GM19351 (cell line): ENCODE data around the gene KRTAP19-3.
"Not testable (repeated sequence)": the region's sequence is repeated elsewhere in the genome, so short reads cannot be mapped to it uniquely, and the experiment has no call there.

ENCODE experiments used
- ATAC-seq: cut with Tn5 transposase; IDR thresholded peaks from one replicate; pipeline ENCODE4 v1.9.1; 2021; ENCODE audit warnings: mild to moderate bottlenecking, moderate library complexity; ENCODE audit not compliant: unreplicated experiment

KRTAP19-3 gene

DNA sequence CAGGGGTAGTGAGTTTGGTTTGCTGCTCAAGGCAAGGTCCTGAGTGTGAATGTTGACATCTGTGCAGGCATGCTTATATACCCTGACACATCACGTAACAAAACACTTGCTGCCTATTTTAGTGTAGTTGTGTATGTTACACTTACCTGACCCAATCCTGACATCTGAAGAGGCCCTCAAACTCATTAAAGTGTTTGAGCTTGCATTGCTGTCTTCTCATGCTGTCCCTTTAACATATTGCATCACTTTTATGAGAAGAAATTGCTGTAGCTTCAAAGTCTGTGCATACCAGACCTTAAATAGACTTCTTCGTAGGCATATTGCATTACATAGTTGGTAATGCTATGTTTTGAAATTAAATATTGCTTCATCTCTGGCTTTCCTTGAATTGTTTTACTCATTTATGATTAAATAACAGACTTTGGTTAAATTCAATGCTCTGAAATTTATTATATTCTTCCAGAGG, at the start of gene KRTAP19-3:
Gene KRTAP19-3, minus strand, starts transcription at position 51 of the 466 bp plus-strand sequence. CDS start 56 bp downstream, outside the sequence.
- no peak for ATAC-seq

GRCh38 chr21:30518876-30519275, 27.1 kb upstream of the KRTAP19-3 start:
- no peak for ATAC-seq

GRCh38 chr21:30515681-30516080, 23.9 kb upstream of the KRTAP19-3 start:
- ATAC-seq = no peak

DNA sequence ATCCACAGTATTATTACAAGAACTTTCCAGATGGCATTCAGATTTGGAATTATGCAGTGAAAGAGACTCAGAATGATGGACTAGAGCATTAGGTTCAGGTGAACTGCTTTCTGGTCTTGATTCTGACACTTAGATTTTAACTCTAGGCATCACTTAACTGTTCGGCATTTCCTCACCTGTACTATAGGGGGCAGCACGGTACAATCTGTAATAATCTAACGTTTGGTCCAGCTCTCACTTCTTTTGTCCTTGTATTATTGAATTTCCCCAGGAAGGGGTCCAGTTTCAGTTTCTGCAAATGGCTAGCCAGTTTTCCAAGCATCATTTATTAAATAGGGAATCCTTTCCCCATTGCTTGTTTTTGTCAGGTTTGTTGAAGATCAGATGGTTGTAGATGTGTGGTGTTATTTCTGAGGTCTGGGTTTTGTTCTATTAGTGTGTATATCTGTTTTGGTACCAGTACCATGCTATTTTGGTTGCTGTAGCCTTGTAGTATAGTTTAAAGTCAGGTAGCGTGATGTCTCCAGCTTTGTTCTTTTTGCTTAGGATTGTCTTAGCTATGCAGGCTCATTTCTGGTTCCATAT, 13.9 kb upstream of the KRTAP19-3 start:
- not testable (repeated sequence) for ATAC-seq

GRCh38 chr21:30502041-30502440, 10.2 kb upstream of the KRTAP19-3 start, which contains the start of gene KRTAP19-5:
KRTAP19-5 (minus strand) TSS chr21:30502141; CDS start chr21:30502090, 51 bp downstream.
- no peak for ATAC-seq

- ATAC-seq = no peak
Measured at GRCh38 chr21:30497065-30497464, 5.3 kb upstream of the KRTAP19-3 start, which contains the start of gene KRTAP19-4. KRTAP19-4 (minus strand) TSS chr21:30497165; CDS start chr21:30497110, 55 bp downstream.

GRCh38 chr21:30487336-30487735, 4.5 kb downstream of the KRTAP19-3 start, which contains the start of gene KRTAP19-2:
KRTAP19-2 (minus strand) TSS chr21:30487436; CDS start chr21:30487348, 88 bp downstream.
- ATAC-seq = no peak

- ATAC-seq = no peak
Measured at GRCh38 chr21:30486180-30486579, 5.6 kb downstream of the KRTAP19-3 start.

- ATAC-seq = no peak
Measured at GRCh38 chr21:30482130-30482529, 9.7 kb downstream of the KRTAP19-3 start.

- ATAC-seq = no peak
Measured at GRCh38 chr21:30480145-30480544, 11.7 kb downstream of the KRTAP19-3 start, which contains the start of gene KRTAP19-1. KRTAP19-1 (minus strand) TSS chr21:30480367; CDS start chr21:30480317, 50 bp downstream.

- ATAC-seq = no peak
Measured at GRCh38 chr21:30479259-30479658, 12.6 kb downstream of the KRTAP19-3 start.

DNA sequence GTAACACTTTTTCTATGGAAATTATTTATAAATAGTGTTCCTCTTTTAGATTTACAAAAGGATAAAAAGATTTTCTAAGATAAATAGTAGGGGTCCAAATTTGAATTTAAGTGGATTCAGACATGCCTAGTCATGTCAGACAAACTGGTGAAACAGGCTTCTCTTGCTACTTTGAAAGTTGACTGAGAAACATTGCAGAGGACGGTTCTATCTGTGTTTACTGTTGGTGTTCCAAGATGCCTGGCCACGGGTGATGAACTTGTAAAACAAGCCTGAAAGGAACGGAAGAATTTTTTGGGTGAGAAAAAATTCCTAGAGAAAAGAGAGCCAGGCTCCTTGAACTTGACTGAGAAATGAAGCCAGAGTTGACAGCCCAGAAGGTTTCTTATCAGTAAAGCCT, 13.8 kb downstream of the KRTAP19-3 start:
- ATAC-seq = no peak

DNA sequence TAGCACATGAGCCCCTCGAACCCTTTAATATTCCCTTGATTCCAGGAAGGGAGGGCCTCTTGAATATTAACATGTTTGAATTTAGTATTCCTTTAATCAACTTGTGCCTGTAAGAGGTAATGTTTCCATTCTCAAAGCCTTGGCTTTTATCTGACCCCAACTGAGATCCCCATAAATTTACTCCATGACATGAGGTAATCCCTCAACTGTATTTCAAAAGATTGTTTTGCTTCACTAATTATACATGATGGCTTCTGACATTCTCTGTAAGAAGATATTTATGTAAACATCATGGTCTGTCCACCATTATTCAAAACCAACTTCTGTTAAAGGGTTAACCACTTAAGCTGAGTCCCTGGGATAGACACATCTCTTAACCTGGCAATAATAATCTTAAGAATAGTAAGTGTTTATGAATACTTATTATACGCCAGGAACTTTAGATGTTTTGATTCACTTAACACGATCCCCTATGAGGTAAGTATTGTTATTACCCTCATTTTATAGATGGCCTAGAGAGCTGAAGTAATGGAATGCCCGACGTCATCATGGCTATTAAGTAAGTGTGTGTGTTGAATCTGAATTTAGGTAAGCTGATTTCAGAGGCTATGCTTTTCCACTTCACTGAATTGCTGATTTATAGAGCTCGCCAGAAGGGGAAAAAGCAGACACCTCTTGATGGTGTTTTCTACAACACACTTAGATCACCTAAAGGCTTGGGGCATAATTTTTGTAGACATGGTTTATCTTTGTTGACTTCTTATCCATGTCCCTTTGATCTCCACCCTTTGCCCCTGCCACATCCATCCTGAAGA, 22.7 kb downstream of the KRTAP19-3 start:
- no peak for ATAC-seq

- no peak for ATAC-seq
Measured at GRCh38 chr21:30463713-30464112, 28.1 kb downstream of the KRTAP19-3 start.

DNA sequence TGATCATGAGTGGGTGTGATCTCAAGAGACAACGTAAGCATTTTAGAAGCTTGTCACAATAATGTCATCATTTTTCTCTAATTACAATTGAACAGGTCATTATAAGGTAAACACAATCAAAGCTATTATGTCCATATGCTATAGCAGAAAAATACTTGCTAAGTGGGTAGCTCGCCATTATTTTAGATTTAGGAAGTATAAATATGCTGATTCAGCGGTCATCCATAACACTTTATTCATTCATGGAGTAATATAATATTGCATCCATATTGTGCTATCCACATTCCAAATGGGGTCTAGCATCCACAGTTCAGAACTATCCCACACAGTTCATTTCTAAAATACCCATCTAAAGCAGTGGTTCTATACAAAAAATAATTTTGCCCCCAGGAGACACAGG, 43.3 kb downstream of the KRTAP19-3 start:
- ATAC-seq = no peak

GRCh38 chr21:30447056-30447455, 44.8 kb downstream of the KRTAP19-3 start:
- no peak for ATAC-seq

GRCh38 chr21:30444204-30444603, 47.6 kb downstream of the KRTAP19-3 start:
- no peak for ATAC-seq

DNA sequence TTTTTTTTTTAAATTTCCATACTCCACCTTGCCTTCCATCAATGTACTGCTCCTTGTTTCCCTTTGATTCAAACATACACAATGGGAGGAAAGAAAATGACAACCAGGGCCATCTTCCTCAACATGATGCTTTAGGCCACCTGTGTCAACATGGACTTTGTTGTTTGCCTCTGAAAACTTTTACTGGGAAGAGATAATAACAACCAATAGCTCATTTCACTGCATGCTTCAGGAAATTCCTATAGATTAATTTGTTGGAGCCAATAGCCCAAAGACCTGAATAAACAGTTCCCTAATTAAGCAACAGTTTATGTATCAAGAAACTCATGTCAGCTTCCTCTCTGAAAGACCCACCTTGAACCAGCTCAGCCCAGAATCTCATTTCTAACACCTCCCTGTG, 48.6 kb downstream of the KRTAP19-3 start:
- ATAC-seq = no peak
